Skeletal muscle satellite cell (primary cell): ENCODE data around the gene TTC33.
A peak's percentile ranks its signal among the peaks of the same experiment; 100 is the strongest.
"Not testable (repeated sequence)": the region's sequence is repeated elsewhere in the genome, so short reads cannot be mapped to it uniquely, and the experiment has no call there.

ENCODE experiments used
- H3K27me3 ChIP-seq: 2 replicates; pipeline ENCODE4 v1.7.0; 2013; ENCODE audit warnings: low read length; ENCODE audit not compliant: control insufficient read depth, insufficient read depth
- H3K36me3 ChIP-seq: 2 replicates; pipeline ENCODE4 v1.7.0; 2013; ENCODE audit warnings: mild to moderate bottlenecking, control low read depth, low read length; ENCODE audit not compliant: insufficient read depth
- H3K4me1 ChIP-seq: 2 replicates; pipeline ENCODE4 v1.7.0; 2013; ENCODE audit warnings: low read length; ENCODE audit not compliant: control insufficient read depth, insufficient read depth
- H3K4me2 ChIP-seq: 2 replicates; pipeline ENCODE4 v1.7.0; 2013; ENCODE audit warnings: mild to moderate bottlenecking, low read length
- H3K4me3 ChIP-seq: 2 replicates; pipeline ENCODE4 v1.7.0; 2013; ENCODE audit warnings: low read length
- H3K9ac ChIP-seq: 2 replicates; pipeline ENCODE4 v1.7.0; 2013; ENCODE audit warnings: mild to moderate bottlenecking, low read depth, low read length, moderate library complexity
- H3K9me3 ChIP-seq: replicated peaks from 2 replicates; pipeline ENCODE4 v1.7.0; 2013; ENCODE audit warnings: mild to moderate bottlenecking, control low read depth, low read length

The TTC33 gene

GRCh38 chr5:40569546-40570270 lies 186.1 kb downstream of the TTC33 start:
- peak overlapping the region; percentile 68 for H3K9ac ChIP-seq
- H3K27me3 ChIP-seq, result no peaks in the 10 kb centered on the region
- no peaks in the 10 kb centered on the region for H3K36me3 ChIP-seq
- no peaks in the 10 kb centered on the region for H3K9me3 ChIP-seq
- H3K4me1 ChIP-seq, result peaks cover 57% of the 10 kb centered on the region
- peak overlapping the region; percentile 7 for H3K4me3 ChIP-seq
- peak overlapping the region; percentile 59 for H3K4me2 ChIP-seq

- H3K9me3 ChIP-seq, result no peaks in the 10 kb centered on the region
- no peak overlapping the region for H3K9ac ChIP-seq
- H3K4me2 ChIP-seq, result no peak overlapping the region
- peaks cover 52% of the 10 kb centered on the region for H3K4me1 ChIP-seq
- no peaks in the 10 kb centered on the region for H3K27me3 ChIP-seq
- no peaks in the 10 kb centered on the region for H3K36me3 ChIP-seq
- H3K4me3 ChIP-seq, result no peak overlapping the region
Measured at GRCh38 chr5:40568548-40568947, 187.2 kb downstream of the TTC33 start.

GRCh38 chr5:40563173-40563572 lies 192.6 kb downstream of the TTC33 start:
- H3K4me3 ChIP-seq, H3K9me3 ChIP-seq, H3K27me3 ChIP-seq, H3K4me2 ChIP-seq, H3K9ac ChIP-seq, H3K36me3 ChIP-seq, H3K4me1 ChIP-seq: not testable (repeated sequence)

GRCh38 chr5:40560474-40561110 lies 195.2 kb downstream of the TTC33 start:
- no peak overlapping the region for H3K9ac ChIP-seq
- peaks cover 9% of the 10 kb centered on the region for H3K4me1 ChIP-seq
- H3K9me3 ChIP-seq, result no peaks in the 10 kb centered on the region
- H3K4me3 ChIP-seq, result no peak overlapping the region
- no peak overlapping the region for H3K4me2 ChIP-seq
- H3K36me3 ChIP-seq, result no peaks in the 10 kb centered on the region
- H3K27me3 ChIP-seq, result no peaks in the 10 kb centered on the region

DNA sequence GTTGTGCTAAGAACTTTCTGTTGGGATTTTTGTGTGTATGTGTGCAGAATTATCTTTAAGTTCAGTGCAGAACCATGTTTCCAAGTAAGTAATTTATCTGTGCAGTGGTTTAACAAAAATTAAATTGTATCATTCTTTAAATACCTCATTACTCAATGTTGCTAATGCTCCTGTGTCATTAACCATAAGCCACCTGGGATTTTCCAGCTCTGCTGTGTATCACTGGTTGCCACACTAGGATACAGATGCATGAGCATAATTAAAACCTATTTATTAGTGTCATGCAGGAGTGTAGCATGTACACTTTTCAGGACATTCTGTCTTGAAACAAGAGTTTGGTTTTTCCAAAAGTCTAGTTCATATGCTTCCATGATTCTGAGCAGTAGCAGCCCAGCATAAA lies 196.5 kb downstream of the TTC33 start:
- Histone ChIP-seq H3K27me3 (no peaks in the 10 kb centered on the region), H3K4me2 (no peak overlapping the region)

GRCh38 chr5:40557501-40557900 lies 198.3 kb downstream of the TTC33 start:
- Histone ChIP-seq H3K4me3 (no peak overlapping the region), H3K9me3 (no peaks in the 10 kb centered on the region), H3K27me3 (no peaks in the 10 kb centered on the region), H3K4me1 (peaks cover 25% of the 10 kb centered on the region), H3K9ac (no peak overlapping the region), H3K4me2 (no peak overlapping the region), H3K36me3 (no peaks in the 10 kb centered on the region)

More for the DNA sequence above, 196.5 kb downstream of the TTC33 start:
- Histone ChIP-seq H3K9me3 (no peaks in the 10 kb centered on the region), H3K4me1 (peaks cover 17% of the 10 kb centered on the region), H3K4me3 (no peak overlapping the region), H3K9ac (no peak overlapping the region), H3K36me3 (no peaks in the 10 kb centered on the region)

- Histone ChIP-seq H3K27me3 (no peaks in the 10 kb centered on the region), H3K9me3 (no peaks in the 10 kb centered on the region), H3K4me2 (no peak overlapping the region), H3K4me3 (no peak overlapping the region), H3K4me1 (peaks cover 29% of the 10 kb centered on the region), H3K9ac (no peak overlapping the region), H3K36me3 (no peaks in the 10 kb centered on the region)
Measured at GRCh38 chr5:40556811-40557210, 198.9 kb downstream of the TTC33 start.

- peaks cover 39% of the 10 kb centered on the region for H3K4me1 ChIP-seq
- H3K4me2 ChIP-seq, result no peak overlapping the region
- no peaks in the 10 kb centered on the region for H3K9me3 ChIP-seq
- H3K36me3 ChIP-seq, result no peaks in the 10 kb centered on the region
- H3K4me3 ChIP-seq, result no peak overlapping the region
- H3K9ac ChIP-seq, result no peak overlapping the region
- no peaks in the 10 kb centered on the region for H3K27me3 ChIP-seq
Measured at GRCh38 chr5:40555886-40556285, 199.9 kb downstream of the TTC33 start.

- Histone ChIP-seq H3K9me3 (no peaks in the 10 kb centered on the region), H3K9ac (no peak overlapping the region), H3K27me3 (no peaks in the 10 kb centered on the region), H3K36me3 (no peaks in the 10 kb centered on the region), H3K4me3 (no peak overlapping the region), H3K4me2 (no peak overlapping the region), H3K4me1 (peaks cover 42% of the 10 kb centered on the region)
Measured at GRCh38 chr5:40554813-40555212, 200.9 kb downstream of the TTC33 start.

- no peak overlapping the region for H3K9ac ChIP-seq
- no peaks in the 10 kb centered on the region for H3K36me3 ChIP-seq
- H3K4me3 ChIP-seq, result no peak overlapping the region
- no peaks in the 10 kb centered on the region for H3K9me3 ChIP-seq
- H3K4me2 ChIP-seq, result no peak overlapping the region
- no peaks in the 10 kb centered on the region for H3K27me3 ChIP-seq
- H3K4me1 ChIP-seq, result peaks cover 42% of the 10 kb centered on the region
Measured at GRCh38 chr5:40554054-40554453, 201.7 kb downstream of the TTC33 start.

DNA sequence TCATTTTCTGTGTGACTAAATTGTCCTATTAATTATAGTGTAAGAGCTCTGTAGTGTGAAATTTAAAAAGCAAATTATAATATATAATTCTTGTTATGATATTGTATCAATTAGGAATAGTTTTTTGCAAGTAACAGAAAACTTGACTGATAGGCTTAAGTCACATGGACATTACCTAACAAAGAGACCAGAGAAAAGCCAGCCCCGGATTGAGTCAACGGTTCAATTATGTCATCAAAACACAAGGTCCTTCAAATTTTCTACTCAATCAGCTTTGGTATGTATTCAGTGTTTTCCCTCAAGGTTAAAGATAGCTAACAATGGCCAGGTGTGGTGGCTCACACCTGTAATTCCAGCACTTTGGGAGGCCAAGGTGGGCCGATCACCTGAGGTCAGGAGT lies 202.8 kb downstream of the TTC33 start:
- peak overlapping the region; percentile 82 for H3K4me2 ChIP-seq
- peak overlapping the region; percentile 71 for H3K9ac ChIP-seq
- H3K9me3 ChIP-seq, result no peaks in the 10 kb centered on the region
- H3K4me1 ChIP-seq, result peaks cover 42% of the 10 kb centered on the region
- no peaks in the 10 kb centered on the region for H3K36me3 ChIP-seq
- no peak overlapping the region for H3K4me3 ChIP-seq
- no peaks in the 10 kb centered on the region for H3K27me3 ChIP-seq
